Adipocyte (in vitro differentiated cells): ENCODE data around the gene COIL.
A peak's percentile ranks its signal among the peaks of the same experiment; 100 is the strongest.
"Not testable (repeated sequence)": the region's sequence is repeated elsewhere in the genome, so short reads cannot be mapped to it uniquely, and the experiment has no call there.

Source experiments
- DNase-seq: peaks from one replicate; pipeline ENCODE4 v3.0.0-alpha.2; 2015; ENCODE audit warnings: low read depth
- H3K27me3 ChIP-seq: replicated peaks from 2 replicates; pipeline ENCODE4 v1.7.0; 2013; ENCODE audit warnings: mild to moderate bottlenecking, low read length, moderate library complexity; ENCODE audit not compliant: control insufficient read depth, insufficient read depth
- H3K36me3 ChIP-seq: 2 replicates; pipeline ENCODE4 v1.7.0; 2013; ENCODE audit warnings: low read length, mild to moderate bottlenecking, moderate library complexity; ENCODE audit not compliant: control insufficient read depth, insufficient read depth, severe bottlenecking
- H3K4me1 ChIP-seq: 2 replicates; pipeline ENCODE4 v1.7.0; 2013; ENCODE audit warnings: mild to moderate bottlenecking, low read length, moderate library complexity; ENCODE audit not compliant: control insufficient read depth, insufficient read depth
- H3K4me3 ChIP-seq: 2 replicates; pipeline ENCODE4 v1.7.0; 2013; ENCODE audit warnings: mild to moderate bottlenecking, low read length, moderate library complexity
- H3K9ac ChIP-seq: 2 replicates; pipeline ENCODE4 v1.7.0; 2013; ENCODE audit warnings: mild to moderate bottlenecking, low read length, moderate library complexity
- H3K9me3 ChIP-seq: 2 replicates; pipeline ENCODE4 v1.7.0; 2013; ENCODE audit warnings: mild to moderate bottlenecking, low read length, moderate library complexity; ENCODE audit not compliant: control insufficient read depth

COIL gene

GRCh38 chr17:56994009-56994792, 33.4 kb upstream of the COIL start:
- Histone ChIP-seq H3K36me3 (peaks cover 55% of the 10 kb centered on the region), H3K4me3 (no peak overlapping the region), H3K9ac (no peak overlapping the region), H3K9me3 (no peaks in the 10 kb centered on the region), H3K27me3 (no peaks in the 10 kb centered on the region), H3K4me1 (peaks cover 8% of the 10 kb centered on the region)
- DNase-seq = no peak

DNA sequence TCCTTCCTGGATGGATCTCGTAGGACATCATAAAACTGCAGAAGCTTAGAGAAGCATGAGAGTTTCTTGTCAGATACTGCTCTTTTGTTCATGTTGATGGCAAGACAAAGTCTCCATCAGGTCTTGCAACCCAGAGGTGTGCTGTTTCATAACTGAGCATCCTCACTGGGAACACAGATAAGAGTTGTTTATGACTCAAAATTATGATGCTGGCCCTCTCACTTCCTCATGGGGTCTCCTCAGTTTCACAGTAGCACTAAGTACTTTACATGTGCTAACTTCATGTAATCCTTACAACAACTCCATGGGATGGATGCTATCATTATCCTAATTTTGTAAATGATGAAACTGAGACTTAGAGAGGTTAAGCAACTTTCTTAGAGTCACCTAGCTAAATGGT, 31.5 kb upstream of the COIL start:
- H3K9ac ChIP-seq = no peak overlapping the region
- no peaks in the 10 kb centered on the region for H3K27me3 ChIP-seq
- H3K4me3 ChIP-seq = no peak overlapping the region
- DNase-seq = no peak
- peaks cover 8% of the 10 kb centered on the region for H3K4me1 ChIP-seq
- no peaks in the 10 kb centered on the region for H3K9me3 ChIP-seq
- H3K36me3 ChIP-seq = peaks cover 58% of the 10 kb centered on the region

DNA sequence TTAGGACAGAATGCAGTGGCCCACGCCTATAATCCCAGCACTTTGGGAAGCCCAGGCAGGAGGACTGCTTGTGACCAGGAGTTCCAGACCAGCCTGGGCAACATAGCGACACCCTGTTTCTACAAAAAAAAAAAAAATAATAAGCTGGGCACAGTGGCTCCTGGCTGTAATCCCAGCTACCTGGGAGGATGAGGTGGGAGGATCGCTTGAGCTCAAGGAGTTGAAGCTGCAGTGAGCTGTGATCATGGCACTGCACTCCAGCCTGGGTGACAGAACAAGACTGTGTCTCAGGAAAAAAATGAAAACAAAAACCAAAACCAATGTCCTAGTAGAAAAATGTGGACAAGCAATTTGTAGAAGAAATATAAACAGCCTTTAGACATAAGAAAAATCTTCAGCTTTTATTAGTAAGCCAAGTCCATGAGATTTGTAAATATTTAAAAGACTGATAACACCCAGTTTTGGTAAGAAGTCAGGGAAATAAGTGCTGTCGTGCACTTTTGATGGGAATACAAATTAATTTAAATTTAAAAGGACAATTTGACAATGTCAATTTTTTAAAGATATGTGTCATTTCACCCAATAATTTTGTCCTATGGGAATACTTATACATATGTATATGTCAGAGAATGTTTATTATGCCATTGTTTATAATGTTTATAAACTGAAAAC, 28.2 kb upstream of the COIL start:
- no peak overlapping the region for H3K4me3 ChIP-seq
- peaks cover 64% of the 10 kb centered on the region for H3K36me3 ChIP-seq
- no peaks in the 10 kb centered on the region for H3K9me3 ChIP-seq
- peaks cover 1% of the 10 kb centered on the region for H3K4me1 ChIP-seq
- no peak overlapping the region for H3K9ac ChIP-seq
- no peak for DNase-seq
- H3K27me3 ChIP-seq = no peaks in the 10 kb centered on the region

DNA sequence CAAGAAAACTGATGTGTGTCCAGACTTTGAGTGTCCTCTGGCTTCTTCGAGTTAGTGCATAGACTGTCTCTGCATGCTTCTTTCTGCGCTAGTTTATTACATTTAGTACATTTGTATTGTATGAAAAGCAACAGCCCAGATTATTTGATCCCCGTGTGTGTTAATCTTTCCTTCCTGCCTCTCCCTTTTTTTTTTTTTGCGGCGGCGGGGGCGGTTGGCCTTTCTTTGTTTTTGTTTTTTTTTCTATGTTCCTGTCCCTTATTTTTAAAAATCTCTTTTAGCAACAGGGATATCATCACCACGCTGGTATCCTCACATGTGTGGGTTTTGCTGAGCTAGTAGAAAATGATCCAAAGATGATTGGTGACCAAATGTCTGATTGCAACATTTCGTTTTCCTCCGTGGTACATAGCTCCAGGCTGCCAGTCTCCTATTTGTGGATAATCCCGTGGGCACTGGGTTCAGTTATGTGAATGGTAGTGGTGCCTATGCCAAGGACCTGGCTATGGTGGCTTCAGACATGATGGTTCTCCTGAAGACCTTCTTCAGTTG, 26.5 kb upstream of the COIL start:
- no peak for DNase-seq

GRCh38 chr17:56985371-56986162, 24.7 kb upstream of the COIL start:
- H3K27me3 ChIP-seq = no peaks in the 10 kb centered on the region
- no peak for DNase-seq
- no peak overlapping the region for H3K9ac ChIP-seq
- H3K9me3 ChIP-seq = no peaks in the 10 kb centered on the region
- no peaks in the 10 kb centered on the region for H3K4me1 ChIP-seq
- no peak overlapping the region for H3K4me3 ChIP-seq
- H3K36me3 ChIP-seq = peaks cover 61% of the 10 kb centered on the region

More for the DNA sequence above, 26.5 kb upstream of the COIL start:
- H3K27me3 ChIP-seq = no peaks in the 10 kb centered on the region
- peaks cover 69% of the 10 kb centered on the region for H3K36me3 ChIP-seq
- no peaks in the 10 kb centered on the region for H3K4me1 ChIP-seq
- no peaks in the 10 kb centered on the region for H3K9me3 ChIP-seq
- no peak overlapping the region for H3K4me3 ChIP-seq
- no peak overlapping the region for H3K9ac ChIP-seq

DNA sequence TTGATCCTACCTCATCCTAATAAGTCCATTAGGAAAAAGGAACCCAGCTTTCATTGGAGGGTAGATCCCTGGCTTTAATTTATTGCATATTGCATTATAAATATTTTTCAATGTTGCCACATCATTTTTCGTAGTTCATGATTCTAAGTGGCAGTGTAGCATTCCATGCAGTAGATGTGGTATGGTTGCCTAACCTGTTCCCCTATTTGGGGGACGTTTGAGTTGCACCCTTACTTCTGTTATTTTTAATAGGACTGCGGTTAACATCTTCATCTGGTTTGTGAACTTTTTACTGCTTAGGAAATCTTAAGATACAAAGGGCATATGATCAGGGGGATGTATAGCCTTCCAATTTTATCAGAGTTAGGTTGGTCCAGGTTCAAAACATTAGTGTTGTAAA, 22.5 kb upstream of the COIL start:
- DNase-seq = no peak
- no peak overlapping the region for H3K4me3 ChIP-seq
- no peak overlapping the region for H3K9ac ChIP-seq
- no peaks in the 10 kb centered on the region for H3K27me3 ChIP-seq
- no peaks in the 10 kb centered on the region for H3K9me3 ChIP-seq
- peaks cover 8% of the 10 kb centered on the region for H3K4me1 ChIP-seq
- peaks cover 50% of the 10 kb centered on the region for H3K36me3 ChIP-seq

- DNase-seq = no peak
- peaks cover 9% of the 10 kb centered on the region for H3K4me1 ChIP-seq
- H3K27me3 ChIP-seq = no peaks in the 10 kb centered on the region
These were observed 21.5 kb upstream of the COIL start for GRCh38 chr17:56982312-56982711.

GRCh38 chr17:56980526-56980925, 19.7 kb upstream of the COIL start:
- DNase-seq, H3K27me3 ChIP-seq, H3K4me1 ChIP-seq, H3K9me3 ChIP-seq, H3K4me3 ChIP-seq, H3K9ac ChIP-seq: not testable (repeated sequence)
- peaks cover 27% of the 10 kb centered on the region for H3K36me3 ChIP-seq

More at GRCh38 chr17:56982312-56982711, 21.5 kb upstream of the COIL start:
- peaks cover 39% of the 10 kb centered on the region for H3K36me3 ChIP-seq
- no peaks in the 10 kb centered on the region for H3K9me3 ChIP-seq
- no peak overlapping the region for H3K9ac ChIP-seq
- no peak overlapping the region for H3K4me3 ChIP-seq

DNA sequence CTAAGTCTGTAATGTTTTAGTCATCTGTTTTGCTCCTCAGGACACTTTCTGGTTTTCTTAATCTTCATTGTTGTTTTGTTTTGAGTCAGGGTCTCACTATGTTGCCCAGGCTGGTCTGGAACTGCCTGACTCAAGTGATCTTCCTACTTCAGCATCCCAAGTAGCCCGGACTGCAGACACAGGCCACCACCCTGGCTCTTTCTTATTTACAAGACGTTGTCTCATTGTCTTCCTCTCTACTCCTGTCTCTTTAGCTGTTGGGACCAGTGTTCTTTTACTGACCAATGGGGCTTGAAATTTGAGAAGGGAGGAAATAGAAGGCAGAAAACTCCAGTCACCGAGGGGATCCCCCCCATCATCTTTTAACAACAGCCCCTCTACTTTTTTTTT, 18.2 kb upstream of the COIL start:
- H3K36me3 ChIP-seq = peaks cover 18% of the 10 kb centered on the region
- H3K9ac ChIP-seq = peak overlapping the region; percentile 80
- peak; percentile 8 for DNase-seq
- H3K4me1 ChIP-seq = peaks cover 9% of the 10 kb centered on the region
- peak overlapping the region; percentile 95 for H3K4me3 ChIP-seq
- no peaks in the 10 kb centered on the region for H3K27me3 ChIP-seq
- H3K9me3 ChIP-seq = no peaks in the 10 kb centered on the region

GRCh38 chr17:56978441-56979090, 17.7 kb upstream of the COIL start:
- peak; percentile 45 for DNase-seq
- H3K4me3 ChIP-seq = peak overlapping the region; percentile 95
- H3K36me3 ChIP-seq = peaks cover 18% of the 10 kb centered on the region
- peak overlapping the region; percentile 80 for H3K9ac ChIP-seq
- peaks cover 9% of the 10 kb centered on the region for H3K4me1 ChIP-seq
- H3K27me3 ChIP-seq = no peaks in the 10 kb centered on the region
- H3K9me3 ChIP-seq = no peaks in the 10 kb centered on the region
